ENCODE results near the gene AQP5. TPM values are rescaled to one million over a fixed set of nuclear protein-coding genes. Genes with fewer than 3 reads are reported as not detected.
A peak's percentile ranks its signal among the peaks of the same experiment; 100 is the strongest.

AQP5 gene
- total RNA-seq, 6 experiments from 2014 or later = not detected

GRCh38 chr12:49967042-49967776 is 5.5 kb downstream of the AQP5 start:
- ATAC-seq (peak; percentile 77 to 83 (median 79)), DNase-seq (peak; percentile 91 to 94 (median 93))
- Histone ChIP-seq H3K4me1 (peaks cover 0 to 33% (median 3%) of the 10 kb centered on the region in 4 donors), H3K36me3 (no peaks in the 10 kb centered on the region), H3K4me3 (peak overlapping the region; percentile 12 to 41 (median 29)), H3K27ac (no peak overlapping the region), H3K27me3 (no peaks in the 10 kb centered on the region), H3K9me3 (no peaks in the 10 kb centered on the region)
- peak; percentile 67 to 90 (median 70) for TF ChIP-seq CTCF (IDR thresholded peaks at IDR 0.05)
- no peak for TF ChIP-seq POLR2A (IDR thresholded peaks at IDR 0.05)
- WGBS (ENCODE audit: insufficient coverage, low coverage, low lambda C conversion rate, missing lambda C conversion rate) = no CpG with 5 or more reads among the region's 40 CpGs
- intact Hi-C loops (cut with DNase I) = loop anchor here (5.0 kb wide), 2 partner anchors 90 to 105 kb away; partner anchors contain the start of gene ASIC1 (in 1 of the 2)

- Histone ChIP-seq H3K27ac (no peak overlapping the region), H3K27me3 (no peaks in the 10 kb centered on the region), H3K4me3 (peak overlapping the region in 2 of 3 donors; percentile 12 to 41), H3K36me3 (no peaks in the 10 kb centered on the region), H3K4me1 (peaks cover 0 to 29% (median 3%) of the 10 kb centered on the region in 4 donors), H3K9me3 (no peaks in the 10 kb centered on the region)
- no peak for TF ChIP-seq CTCF (IDR thresholded peaks at IDR 0.05)
- WGBS (ENCODE audit: insufficient coverage, low coverage, low lambda C conversion rate, missing lambda C conversion rate) = 50% methylated on average over 5 of the region's 15 CpGs
- DNase-seq (no peak), ATAC-seq (no peak)
- intact Hi-C loops (cut with DNase I) = loop anchor here (5.0 kb wide), 2 partner anchors 89 to 104 kb away; partner anchors contain the start of gene ASIC1 (in 1 of the 2)
These were observed 6.1 kb downstream of the AQP5 start for GRCh38 chr12:49967777-49968250.

GRCh38 chr12:49968471-49968870 is 6.8 kb downstream of the AQP5 start:
- no CpG with 5 or more reads among the region's 6 CpGs for WGBS (ENCODE audit: insufficient coverage, low coverage, low lambda C conversion rate, missing lambda C conversion rate)
- no peaks in the 10 kb centered on the region for H3K9me3 ChIP-seq
- no peak for TF ChIP-seq CTCF (IDR thresholded peaks at IDR 0.05)
- TF ChIP-seq POLR2A (IDR thresholded peaks at IDR 0.05) = no peak
- no peaks in the 10 kb centered on the region for H3K27me3 ChIP-seq
- intact Hi-C loops (cut with DNase I) = loop anchor here (5.0 kb wide), 2 partner anchors 89 to 104 kb away; partner anchors contain the start of gene ASIC1 (in 1 of the 2)
- ATAC-seq = peak; percentile 35 to 73 (median 54)
- H3K36me3 ChIP-seq = no peaks in the 10 kb centered on the region
- DNase-seq = peak; percentile 52 to 88 (median 86)
- H3K27ac ChIP-seq = no peak overlapping the region
- H3K4me1 ChIP-seq = peaks cover 0 to 24% (median under 1%) of the 10 kb centered on the region in 4 donors
- no peak overlapping the region for H3K4me3 ChIP-seq

- DNase-seq (no peak), ATAC-seq (no peak)
- peaks cover 0 to 19% (median 0%) of the 10 kb centered on the region in 4 donors for H3K4me1 ChIP-seq
- no peak overlapping the region for H3K4me3 ChIP-seq
- intact Hi-C loops (cut with DNase I) = loop anchor here (5.0 kb wide), 2 partner anchors 88 to 103 kb away; partner anchors contain the start of gene ASIC1 (in 1 of the 2)
- WGBS (ENCODE audit: insufficient coverage, low coverage, low lambda C conversion rate, missing lambda C conversion rate) = 100% methylated on average over 3 of the region's 5 CpGs
- no peaks in the 10 kb centered on the region for H3K36me3 ChIP-seq
- TF ChIP-seq POLR2A (IDR thresholded peaks at IDR 0.05) = no peak
- TF ChIP-seq CTCF (IDR thresholded peaks at IDR 0.05) = no peak
- no peak overlapping the region for H3K27ac ChIP-seq
- no peaks in the 10 kb centered on the region for H3K27me3 ChIP-seq
- no peaks in the 10 kb centered on the region for H3K9me3 ChIP-seq
These were observed 7.4 kb downstream of the AQP5 start for GRCh38 chr12:49969027-49969426.
